LNCaP clone FGC (cell line): ENCODE data around the gene DHRS13.
"Not testable (repeated sequence)": the region's sequence is repeated elsewhere in the genome, so short reads cannot be mapped to it uniquely, and the experiment has no call there.

Experiments used
- DNase-seq: peaks from one replicate; pipeline ENCODE4 v3.0.0-alpha.2; 2011; ENCODE audit warnings: low read depth
- H3K4me3 ChIP-seq: 2 replicates; pipeline ENCODE4 v1.5.1; 2011; ENCODE audit warnings: mild to moderate bottlenecking, low read depth, low read length, control low read depth
- CTCF ChIP-seq: IDR thresholded peaks from 2 replicates; pipeline ENCODE4 v1.5.1; 2012; ENCODE audit warnings: mild to moderate bottlenecking; ENCODE audit not compliant: control insufficient read depth, insufficient read depth; ENCODE audit errors: extremely low read depth

The DHRS13 gene

GRCh38 chr17:28881533-28882056, 21.3 kb downstream of the DHRS13 start:
- no peak for TF ChIP-seq CTCF
- H3K4me3 ChIP-seq, result no peak overlapping the region
- DNase-seq, result no peak

DNA sequence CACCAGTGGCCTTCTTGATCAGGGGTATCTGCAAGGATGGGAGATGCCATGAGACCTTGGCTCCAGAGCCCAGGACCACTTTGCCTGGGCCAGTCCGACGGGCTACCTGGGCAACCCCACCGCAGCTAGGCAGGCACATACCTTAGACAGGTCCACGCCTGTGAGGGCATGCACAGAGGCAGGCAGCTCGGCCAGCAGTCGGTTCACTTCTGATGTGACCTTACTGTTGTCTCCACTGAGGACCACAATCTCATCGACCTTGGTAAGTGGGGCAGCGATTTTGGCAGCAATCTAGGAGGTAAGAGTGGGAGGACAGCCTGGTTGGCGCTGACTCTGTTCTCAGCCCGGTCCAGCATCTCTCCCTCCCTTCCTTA, 22.3 kb downstream of the DHRS13 start:
- no peak for DNase-seq
- TF ChIP-seq CTCF, result no peak
- no peak overlapping the region for H3K4me3 ChIP-seq

DNA sequence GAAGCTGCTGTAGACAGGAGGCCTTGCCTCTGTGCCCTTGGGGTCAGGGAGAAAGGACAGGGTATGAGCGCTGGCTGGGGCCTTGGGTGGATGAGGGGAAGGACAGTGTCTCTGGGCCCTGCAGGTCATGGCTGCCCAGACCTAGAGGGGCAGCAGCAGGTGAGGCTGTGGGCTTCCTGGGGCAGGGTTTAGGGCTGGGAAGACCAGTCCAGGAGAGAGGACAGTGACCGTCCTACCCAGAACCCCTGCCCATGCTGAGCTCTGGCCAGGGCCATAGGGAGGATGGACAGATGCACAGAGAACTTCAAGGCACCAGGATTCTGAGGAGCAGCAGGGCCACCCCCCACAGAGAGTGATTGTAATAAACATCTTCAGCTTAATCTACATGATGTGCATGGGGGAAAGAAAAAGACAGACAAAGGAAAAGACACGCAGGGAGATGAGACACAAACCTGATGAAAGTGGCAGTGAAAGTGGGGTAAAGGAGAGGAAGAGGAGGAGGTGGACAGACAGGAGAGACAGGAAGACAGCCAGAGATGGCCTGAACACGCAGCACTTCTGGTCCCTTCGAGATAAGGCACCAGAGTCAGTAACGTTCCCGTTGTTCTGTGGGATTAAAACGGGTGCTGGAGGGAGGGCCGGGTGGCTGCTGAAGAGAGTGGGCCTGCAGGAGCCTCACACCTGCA, 22.9 kb downstream of the DHRS13 start:
- no peak for TF ChIP-seq CTCF
- no peak for DNase-seq

DNA sequence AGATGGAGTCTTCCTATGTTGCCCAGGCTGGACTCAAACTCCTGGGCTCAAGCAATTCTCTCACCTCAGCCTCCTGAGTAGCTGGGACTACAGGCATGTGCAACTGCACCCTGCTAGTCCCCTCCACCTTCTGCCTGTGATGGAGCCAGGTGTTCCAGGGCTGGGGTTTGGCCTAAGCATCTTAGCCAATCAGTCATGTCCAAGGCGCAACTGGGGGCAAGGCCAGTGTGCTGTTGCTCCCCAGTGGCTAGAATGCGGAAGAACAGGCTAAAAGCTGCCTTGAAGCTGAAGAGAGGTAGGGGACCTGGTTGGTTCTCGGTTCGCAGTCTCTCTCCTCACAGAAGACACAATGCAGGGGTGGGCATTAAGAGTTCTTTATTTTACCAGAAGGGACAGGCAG, 23.9 kb downstream of the DHRS13 start:
- no peak for DNase-seq
- peak; percentile 59 for TF ChIP-seq CTCF
- no peak overlapping the region for H3K4me3 ChIP-seq

More for the DNA sequence above, 22.9 kb downstream of the DHRS13 start:
- no peak overlapping the region for H3K4me3 ChIP-seq

GRCh38 chr17:28878158-28878910, 24.5 kb downstream of the DHRS13 start:
- H3K4me3 ChIP-seq, result no peak overlapping the region
- TF ChIP-seq CTCF, result no peak
- no peak for DNase-seq

DNA sequence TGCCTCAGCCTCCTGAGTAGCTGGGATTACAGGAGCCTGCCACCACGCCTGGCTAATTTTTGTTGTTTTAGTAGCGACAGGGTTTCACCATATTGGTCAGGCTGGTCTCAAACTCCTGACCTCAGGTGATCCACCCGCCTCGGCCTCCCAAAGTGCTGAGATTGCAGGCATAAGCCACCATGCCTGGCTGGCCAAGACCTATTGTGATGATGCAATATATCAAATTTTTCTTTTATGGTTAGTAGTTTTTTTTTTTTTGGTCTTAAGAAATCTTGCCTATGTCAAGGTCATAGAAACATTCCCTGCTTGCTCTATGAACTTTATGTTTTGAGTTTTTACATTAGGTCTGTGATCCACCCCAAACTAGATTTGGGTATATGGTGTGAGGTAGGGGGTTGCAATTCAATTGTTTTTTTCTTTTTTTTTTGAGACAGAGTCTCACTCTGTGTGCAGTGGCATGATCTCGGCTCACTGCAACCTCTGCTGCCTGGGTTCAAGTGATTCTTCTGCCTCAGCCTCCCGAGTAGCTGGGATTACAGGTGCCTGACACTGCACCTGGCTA, 25.6 kb downstream of the DHRS13 start:
- DNase-seq, H3K4me3 ChIP-seq: not testable (repeated sequence)

DNA sequence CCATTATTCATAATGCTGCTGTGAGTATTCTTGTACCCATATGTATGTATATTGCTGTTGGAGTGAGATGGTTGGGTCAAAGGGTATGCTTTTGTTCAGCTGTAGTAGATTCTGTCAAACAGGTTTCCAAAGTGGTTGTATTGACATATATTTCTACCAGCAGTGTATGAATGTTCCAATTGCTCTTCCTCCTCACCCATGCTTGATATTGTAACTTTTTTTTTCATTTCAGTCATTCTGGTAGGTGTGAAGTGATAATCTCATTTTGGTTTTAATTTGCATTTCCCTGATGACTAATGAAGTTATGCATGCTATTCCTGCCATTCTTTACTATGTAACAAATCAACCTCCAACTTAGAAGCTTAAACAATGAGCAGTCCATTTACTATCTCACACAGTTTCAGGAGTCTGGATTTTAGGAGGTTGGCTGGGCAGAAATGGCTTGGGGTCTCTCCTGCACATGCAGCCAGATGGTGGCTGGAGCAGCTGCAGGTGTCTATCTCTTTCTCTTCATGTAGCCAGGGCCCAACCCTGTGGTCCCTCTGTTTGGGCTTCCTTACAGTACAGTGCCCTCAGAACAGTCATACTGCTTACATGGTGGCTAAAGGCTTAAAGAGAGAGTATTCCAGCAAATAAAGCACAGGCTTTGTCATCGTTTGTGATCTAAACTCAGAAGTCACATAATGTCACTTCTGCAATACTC, 26.9 kb downstream of the DHRS13 start:
- H3K4me3 ChIP-seq, result no peak overlapping the region
- no peak for TF ChIP-seq CTCF

More for the DNA sequence above, 26.9 kb downstream of the DHRS13 start:
- DNase-seq, result no peak
